Fibroblast of mammary gland (primary cell): Measurements from ENCODE around the gene SIRT3.
"Not testable (repeated sequence)": the region's sequence is repeated elsewhere in the genome, so short reads cannot be mapped to it uniquely, and the experiment has no call there.

Experiments
- DNase-seq: peaks from one replicate; pipeline ENCODE4 v3.0.0-alpha.2; 2010; ENCODE audit warnings: low read depth
- H3K4me3 ChIP-seq: 2 replicates; pipeline ENCODE4 v1.5.1; 2011; ENCODE audit warnings: low read depth, mild to moderate bottlenecking, low read length, moderate library complexity; ENCODE audit not compliant: control insufficient read depth
- TF ChIP-seq, protein P1 (sequence below): conservative IDR thresholded peaks from 2 replicates; pipeline ENCODE4 v1.5.1; 2011; ENCODE audit warnings: low read depth, low read length, inconsistent platforms; ENCODE audit not compliant: control insufficient read depth, insufficient read depth

Gene SIRT3

DNA sequence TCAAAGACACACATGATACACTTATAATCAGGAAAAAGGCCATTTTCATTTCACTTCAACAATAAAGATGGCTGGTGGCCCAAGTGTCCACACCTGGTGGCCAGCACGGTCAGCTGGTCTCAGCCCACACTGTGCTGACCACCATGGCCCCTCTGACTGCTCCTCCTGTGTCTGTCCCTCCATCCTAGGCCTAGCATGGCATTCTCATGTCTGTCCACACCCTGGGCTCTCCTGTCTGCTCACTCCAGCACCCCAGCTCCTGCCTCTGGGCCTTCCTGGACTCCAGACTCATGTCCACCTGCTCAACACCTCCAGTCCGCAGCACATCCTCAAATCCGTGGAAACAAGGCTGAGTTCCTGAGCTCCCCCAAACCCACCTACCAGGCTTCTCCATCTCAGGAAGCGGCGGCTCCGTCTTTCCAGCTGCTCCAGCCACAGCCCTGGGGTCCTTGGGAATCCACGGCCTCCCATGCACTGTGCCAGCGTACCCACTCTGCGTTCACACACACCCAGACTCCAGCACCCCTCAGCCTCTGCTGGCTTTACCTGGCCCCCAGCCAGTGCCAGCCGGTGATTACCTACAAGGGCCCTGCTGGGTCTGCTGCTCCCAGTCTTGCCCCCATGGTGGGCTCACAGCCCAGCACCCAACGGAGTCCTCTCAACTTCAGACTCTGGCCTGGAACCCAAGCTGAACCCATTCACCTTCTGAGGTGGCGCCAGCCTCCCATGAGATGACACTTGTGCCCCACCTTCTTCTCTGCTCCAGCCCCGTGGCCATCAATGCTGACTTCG is 13.9 kb downstream of the SIRT3 start:
- DNase-seq, result no peak
- no peak overlapping the region for H3K4me3 ChIP-seq
- TF ChIP-seq, protein P1, sequence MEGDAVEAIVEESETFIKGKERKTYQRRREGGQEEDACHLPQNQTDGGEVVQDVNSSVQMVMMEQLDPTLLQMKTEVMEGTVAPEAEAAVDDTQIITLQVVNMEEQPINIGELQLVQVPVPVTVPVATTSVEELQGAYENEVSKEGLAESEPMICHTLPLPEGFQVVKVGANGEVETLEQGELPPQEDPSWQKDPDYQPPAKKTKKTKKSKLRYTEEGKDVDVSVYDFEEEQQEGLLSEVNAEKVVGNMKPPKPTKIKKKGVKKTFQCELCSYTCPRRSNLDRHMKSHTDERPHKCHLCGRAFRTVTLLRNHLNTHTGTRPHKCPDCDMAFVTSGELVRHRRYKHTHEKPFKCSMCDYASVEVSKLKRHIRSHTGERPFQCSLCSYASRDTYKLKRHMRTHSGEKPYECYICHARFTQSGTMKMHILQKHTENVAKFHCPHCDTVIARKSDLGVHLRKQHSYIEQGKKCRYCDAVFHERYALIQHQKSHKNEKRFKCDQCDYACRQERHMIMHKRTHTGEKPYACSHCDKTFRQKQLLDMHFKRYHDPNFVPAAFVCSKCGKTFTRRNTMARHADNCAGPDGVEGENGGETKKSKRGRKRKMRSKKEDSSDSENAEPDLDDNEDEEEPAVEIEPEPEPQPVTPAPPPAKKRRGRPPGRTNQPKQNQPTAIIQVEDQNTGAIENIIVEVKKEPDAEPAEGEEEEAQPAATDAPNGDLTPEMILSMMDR, result no peak

DNA sequence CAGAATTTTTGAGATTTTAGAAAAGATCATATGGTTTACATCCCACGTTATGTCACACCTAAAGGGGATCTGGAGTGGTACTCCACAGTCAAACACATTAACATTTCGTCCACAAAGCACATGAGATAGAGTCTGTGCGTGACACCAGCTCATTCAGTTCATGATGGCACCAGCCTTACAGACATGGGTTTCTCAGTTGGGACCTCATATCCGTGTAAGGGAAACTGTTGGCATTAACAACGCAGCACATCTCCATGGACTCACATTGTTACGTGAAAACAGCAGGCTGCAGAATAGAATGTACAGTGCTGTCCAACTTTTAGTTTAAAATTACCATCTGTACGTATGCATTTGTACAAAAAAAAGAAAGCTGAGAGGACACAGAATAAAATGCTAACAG is 14.6 kb downstream of the SIRT3 start:
- TF ChIP-seq, protein P1, result no peak
- no peak for DNase-seq
- H3K4me3 ChIP-seq, result no peak overlapping the region

- not testable (repeated sequence) for DNase-seq, H3K4me3 ChIP-seq
Measured at GRCh38 chr11:220641-221215, 15.4 kb downstream of the SIRT3 start.

GRCh38 chr11:218815-219593 is 17.1 kb downstream of the SIRT3 start:
- TF ChIP-seq, protein P1, result no peak
- no peak for DNase-seq
- no peak overlapping the region for H3K4me3 ChIP-seq

DNA sequence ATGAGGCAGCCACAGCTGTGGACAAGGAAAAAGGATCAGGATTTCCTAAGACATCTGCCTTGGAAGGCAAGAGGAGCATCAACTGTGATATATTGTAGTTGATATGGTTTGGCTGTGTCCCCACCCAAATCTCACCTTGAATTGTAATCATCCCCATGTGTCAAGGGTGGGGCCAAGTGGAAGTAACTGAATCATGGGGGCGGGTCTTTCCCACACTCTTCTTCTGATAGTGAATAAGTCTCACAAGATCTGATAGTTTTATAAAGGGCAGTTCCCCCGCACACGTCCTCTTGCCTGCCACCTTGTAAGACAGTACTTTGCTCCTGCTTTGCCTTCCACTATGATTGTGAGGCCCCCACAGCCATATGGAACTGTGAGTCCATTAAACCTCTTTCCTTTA is 18.4 kb downstream of the SIRT3 start:
- no peak for DNase-seq
- TF ChIP-seq, protein P1, result no peak
- no peak overlapping the region for H3K4me3 ChIP-seq

DNA sequence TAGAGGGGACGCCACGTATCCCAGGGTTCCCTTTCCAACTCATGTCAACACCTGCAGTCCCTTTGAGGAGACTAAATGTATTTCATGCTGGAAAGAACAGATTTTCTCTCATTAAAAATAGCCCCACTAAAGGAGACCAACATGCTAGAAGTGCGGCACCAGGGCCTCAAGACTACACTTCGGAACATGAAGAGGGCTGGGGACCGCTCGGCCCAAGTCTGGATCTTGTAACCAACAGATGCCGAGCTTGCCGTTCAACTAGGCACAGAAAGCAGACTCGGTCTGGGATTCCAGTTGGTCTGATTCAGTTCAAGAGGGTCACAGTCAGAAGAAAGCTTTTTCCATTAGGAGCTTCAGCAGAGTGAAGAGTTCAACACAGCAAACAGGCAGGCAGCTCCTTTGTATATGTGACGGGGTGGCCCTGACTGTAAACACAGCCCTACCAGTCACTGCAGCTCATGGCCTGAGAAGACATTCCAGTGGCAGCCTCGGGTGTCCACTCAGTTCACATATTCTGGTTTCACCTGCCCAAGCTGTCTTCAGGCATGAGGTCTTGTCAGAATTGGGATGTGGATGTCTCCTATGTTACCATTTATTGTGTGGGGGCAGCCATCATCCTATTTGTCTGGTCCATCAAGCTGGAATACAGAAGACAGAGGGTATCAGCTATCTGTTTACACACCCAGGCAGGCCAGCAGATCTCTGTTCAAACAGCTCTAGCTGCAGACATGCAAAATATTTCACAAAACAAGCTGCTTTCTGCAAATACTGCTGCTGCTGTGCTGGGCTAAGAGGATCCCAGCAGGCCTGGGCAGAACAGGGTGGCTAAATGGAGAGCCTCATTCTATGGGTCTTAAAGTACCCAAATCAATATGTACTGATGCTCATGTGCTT is 19.8 kb downstream of the SIRT3 start:
- DNase-seq, result no peak
- H3K4me3 ChIP-seq, result no peak overlapping the region
- TF ChIP-seq, protein P1, result no peak
